Astrocyte of the cerebellum (primary cell): ENCODE results near the gene SMG6.

Source experiments
- DNase-seq: peaks from one replicate; pipeline ENCODE4 v3.0.0-alpha.2; 2011; ENCODE audit warnings: low read depth
- H3K4me3 ChIP-seq: 2 replicates; pipeline ENCODE4 v1.5.1; 2011; ENCODE audit warnings: mild to moderate bottlenecking, low read depth, low read length, moderate library complexity
- in situ Hi-C: cut with HindIII; loops from 2 replicates; pipeline ENCODE4 v1.10.0; 2017; ENCODE audit warnings: low sequenced_read_pairs
- TF ChIP-seq, protein P1 (sequence below): IDR thresholded peaks from 2 replicates; pipeline ENCODE4 v1.5.1; 2012; ENCODE audit warnings: low read length, low read depth, moderate library complexity, mild to moderate bottlenecking; ENCODE audit errors: missing control alignments

SMG6 gene

DNA sequence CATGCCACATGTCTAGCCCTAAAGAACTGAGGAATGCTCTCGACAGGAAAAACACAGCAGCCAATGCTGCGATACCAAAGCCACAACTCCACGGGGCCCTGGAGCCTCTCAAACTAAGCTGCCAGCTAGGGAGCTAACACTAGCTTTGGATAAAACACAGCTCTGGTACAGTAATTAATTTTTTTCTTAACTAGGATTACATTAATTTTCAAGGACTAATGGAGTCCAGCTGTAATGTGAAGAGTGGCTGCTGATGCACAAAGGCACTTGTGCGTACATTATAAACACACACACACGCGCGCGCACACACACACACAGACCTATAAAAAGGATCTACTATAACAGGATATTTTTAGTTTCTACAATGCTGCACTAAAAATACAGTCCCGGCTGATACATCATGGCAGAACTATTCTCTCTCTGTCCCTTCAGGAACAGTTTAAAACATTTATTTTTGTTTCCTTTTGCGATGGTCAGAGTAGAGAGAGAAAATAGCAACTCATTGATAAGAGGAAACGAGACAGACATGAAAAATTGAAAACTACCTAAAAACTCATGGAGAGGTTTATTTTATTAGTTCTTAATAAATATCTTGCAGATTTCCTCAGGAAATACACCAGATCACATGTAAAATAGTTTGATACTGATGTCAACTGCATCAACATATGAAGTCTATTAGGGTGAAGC lies 88.5 kb downstream of the SMG6 start:
- H3K4me3 ChIP-seq, result no peak overlapping the region
- in situ Hi-C loops, result loop anchor here (5.0 kb wide), 1 partner anchor 52 kb away; no protein-coding TSS in a partner anchor
- peak; percentile 83 for DNase-seq
- TF ChIP-seq, protein P1, sequence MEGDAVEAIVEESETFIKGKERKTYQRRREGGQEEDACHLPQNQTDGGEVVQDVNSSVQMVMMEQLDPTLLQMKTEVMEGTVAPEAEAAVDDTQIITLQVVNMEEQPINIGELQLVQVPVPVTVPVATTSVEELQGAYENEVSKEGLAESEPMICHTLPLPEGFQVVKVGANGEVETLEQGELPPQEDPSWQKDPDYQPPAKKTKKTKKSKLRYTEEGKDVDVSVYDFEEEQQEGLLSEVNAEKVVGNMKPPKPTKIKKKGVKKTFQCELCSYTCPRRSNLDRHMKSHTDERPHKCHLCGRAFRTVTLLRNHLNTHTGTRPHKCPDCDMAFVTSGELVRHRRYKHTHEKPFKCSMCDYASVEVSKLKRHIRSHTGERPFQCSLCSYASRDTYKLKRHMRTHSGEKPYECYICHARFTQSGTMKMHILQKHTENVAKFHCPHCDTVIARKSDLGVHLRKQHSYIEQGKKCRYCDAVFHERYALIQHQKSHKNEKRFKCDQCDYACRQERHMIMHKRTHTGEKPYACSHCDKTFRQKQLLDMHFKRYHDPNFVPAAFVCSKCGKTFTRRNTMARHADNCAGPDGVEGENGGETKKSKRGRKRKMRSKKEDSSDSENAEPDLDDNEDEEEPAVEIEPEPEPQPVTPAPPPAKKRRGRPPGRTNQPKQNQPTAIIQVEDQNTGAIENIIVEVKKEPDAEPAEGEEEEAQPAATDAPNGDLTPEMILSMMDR, result no peak

DNA sequence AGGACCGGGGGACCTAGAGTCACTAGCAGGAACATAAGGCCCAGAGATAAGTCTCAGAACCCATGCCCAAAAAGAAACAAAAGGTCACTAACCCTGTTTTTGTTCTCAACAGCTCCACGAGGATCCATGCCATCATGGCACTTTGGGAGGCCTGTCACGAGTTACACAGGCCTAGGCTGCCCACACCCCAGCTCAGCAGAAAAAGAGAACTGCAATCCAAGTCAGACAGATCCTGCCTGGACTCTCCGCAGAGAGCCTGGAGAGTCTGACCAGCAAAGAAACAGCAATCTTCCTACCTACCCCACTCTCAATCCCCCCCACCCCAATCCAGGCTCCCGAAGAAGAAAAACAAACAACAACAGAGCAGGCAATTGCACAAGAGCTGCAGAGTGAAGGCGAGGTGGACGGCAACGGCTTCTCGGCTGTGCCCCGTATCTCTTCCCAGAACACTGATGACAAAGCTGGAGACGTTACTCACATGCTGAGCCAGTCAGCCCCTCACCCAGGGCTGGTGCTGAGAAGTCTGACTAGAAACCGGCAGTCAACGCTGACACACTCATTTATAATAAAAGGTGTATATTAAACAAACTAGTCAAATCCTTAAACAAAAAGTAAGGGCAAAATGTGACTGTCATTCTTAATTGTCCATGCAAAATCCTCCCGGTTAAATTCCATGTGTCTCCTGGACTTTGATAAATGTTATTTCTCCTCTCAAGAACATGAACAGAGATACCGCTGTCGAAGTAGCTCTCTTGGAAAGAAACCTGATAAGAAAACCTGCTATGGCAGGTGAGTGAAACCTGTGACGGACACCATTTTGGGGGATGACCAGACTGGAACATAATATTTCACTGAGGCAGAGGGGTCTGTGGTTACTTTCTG lies 89.3 kb downstream of the SMG6 start:
- in situ Hi-C loops, result no loop called here
- no peak for DNase-seq
- H3K4me3 ChIP-seq, result peak overlapping the region; percentile 11
- TF ChIP-seq, protein P1, result no peak

DNA sequence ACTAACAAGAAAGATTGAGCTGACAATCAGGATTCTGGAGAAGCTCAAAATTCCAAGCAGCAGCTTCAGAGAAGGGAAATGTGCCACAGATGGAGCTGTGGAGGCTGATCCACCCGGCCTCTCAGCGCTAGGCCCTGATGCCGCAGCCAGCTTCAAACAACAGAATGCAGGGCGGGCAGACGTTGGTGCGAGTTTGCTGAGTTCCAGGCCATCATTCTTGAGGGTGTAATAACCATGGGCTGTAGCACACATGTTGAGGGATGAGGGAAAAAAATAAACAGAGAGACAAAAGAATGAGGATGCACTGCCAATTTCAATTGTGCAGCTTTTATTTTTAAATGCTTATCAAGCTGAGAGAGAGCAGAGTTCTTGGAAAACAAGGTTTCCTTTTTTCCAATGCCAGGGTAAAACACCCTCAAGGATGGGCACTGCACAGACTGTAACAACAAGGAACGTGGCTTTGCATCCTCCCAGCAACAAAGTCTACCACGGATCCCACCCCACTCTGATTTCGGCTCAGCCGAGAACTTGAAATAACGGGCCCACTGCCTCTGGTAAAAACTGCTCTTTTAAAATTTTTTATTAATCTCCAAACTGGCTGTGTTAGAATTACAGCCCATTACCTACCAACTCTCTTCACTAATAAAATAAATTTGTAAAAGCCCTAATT lies 90.2 kb downstream of the SMG6 start:
- peak overlapping the region; percentile 11 for H3K4me3 ChIP-seq

DNA sequence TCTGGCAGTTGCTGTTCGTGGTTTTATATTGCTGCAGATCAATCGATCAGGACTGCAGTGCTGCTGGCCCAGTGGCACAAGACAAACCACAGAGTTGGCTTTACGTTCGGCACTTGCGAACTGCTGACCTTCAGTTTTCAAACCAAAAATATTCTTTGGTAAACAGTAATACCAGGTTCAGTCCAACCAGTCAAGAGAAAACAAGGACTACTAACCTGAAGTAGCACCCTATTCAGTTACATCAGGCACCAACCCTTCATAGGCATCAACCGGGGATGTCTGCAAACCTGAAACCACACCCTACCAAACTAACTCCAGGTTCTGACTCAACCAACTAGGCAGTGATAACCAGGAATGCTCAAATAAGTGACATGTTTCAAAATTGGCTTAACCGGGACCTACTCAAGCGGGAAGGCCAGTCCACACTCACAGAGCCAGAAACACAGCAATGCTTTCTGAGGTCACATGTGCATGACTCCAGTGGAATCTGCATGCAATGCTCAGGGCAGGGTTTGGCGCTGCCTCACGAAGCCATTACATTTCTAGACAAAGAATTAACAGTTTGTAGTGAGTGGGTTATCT lies 91.1 kb downstream of the SMG6 start:
- in situ Hi-C loops, result no loop called here
- no peak overlapping the region for H3K4me3 ChIP-seq
- DNase-seq, result no peak
- TF ChIP-seq, protein P1, result no peak

More for the DNA sequence above, 90.2 kb downstream of the SMG6 start:
- TF ChIP-seq, protein P1, result no peak
- in situ Hi-C loops, result no loop called here
- no peak for DNase-seq

DNA sequence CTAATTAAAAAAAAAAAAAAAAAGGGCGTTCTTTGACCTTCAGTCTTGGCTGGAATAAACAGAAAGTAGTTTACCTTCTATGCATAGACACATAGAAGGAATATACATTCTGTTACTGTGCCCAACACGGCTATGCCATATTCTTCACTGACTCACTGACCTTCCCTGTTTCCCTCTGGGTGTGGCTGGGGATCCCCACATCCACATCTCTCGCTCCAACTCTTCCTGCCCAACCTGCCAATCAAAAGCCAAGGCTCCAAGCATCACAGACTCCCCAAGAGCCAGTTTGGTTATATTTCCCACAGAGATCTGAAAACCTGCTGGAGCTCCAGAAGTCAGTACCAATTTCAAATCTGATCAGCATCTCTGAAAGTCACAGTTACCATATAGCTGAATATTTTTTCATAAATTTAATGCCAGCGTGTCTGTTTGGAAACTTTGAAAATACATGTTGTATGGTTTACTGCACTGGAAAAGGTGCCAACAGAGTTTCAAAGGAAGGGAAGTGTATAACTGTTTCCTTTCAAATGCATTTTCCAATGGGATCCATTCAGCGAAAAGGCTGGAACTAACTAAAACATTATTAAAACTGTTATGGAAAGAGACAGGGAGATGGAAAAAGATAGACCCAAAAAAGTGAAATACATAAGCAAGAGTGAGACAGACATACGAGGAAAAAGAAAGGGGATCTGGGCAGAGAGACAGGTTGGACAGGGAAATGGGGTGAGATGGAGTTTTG lies 91.8 kb downstream of the SMG6 start:
- no peak overlapping the region for H3K4me3 ChIP-seq
- no peak for DNase-seq
- TF ChIP-seq, protein P1, result no peak
- in situ Hi-C loops, result no loop called here

DNA sequence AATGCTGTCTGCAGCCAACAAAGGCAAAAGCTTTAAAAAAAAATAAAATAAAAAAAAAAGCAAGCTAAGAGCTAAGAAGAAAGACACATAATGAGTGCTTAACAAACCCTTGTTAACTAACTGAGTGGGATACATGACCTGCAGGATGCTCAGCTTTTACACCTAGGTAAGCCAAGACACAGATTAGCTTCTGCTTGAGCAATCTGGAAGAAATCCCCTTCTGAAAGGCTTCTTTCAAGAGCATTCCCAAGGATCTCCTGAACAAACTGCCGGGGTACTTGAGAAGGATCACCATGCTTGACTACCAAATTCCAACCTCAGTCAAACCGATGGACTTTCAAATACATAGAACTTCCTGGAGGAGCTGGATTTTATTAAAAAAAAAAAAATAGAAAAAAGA lies 92.9 kb downstream of the SMG6 start:
- H3K4me3 ChIP-seq, result no peak overlapping the region
- in situ Hi-C loops, result no loop called here
- TF ChIP-seq, protein P1, result no peak
- DNase-seq, result no peak
